ENCODE data around the gene ELSPBP1. TPM values are rescaled to one million over a fixed set of nuclear protein-coding genes. Genes with fewer than 3 reads are reported as not detected.

ELSPBP1 gene
- total and polyA plus RNA-seq, 4 donors, result not detected

DNA sequence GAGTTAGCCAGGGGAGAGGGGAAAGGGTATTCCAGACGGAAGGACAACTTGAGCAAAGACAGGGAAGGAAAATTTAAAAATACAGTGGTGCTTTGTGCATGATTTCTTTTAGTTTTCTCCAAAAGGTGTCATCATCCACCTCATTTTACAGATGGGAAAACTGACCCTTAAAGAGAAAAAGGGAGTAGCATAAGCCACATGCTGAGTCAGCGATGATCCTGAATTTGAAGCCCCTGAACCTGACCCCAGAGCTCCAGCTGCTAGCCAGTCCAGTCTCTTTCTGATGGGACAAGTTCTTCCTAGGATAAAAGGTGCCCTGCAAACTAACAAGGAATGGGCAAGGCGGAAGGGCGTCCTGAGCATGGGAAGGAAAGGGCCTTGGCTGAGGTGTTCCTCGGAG, 39.2 kb downstream of the ELSPBP1 start:
- H3K9me3 ChIP-seq (ENCODE audit: control insufficient read depth in 4 of 4, low read length in 3 of 4), result no peaks in the 10 kb centered on the region
- no peak for TF ChIP-seq YY1 (IDR thresholded peaks at IDR 0.05)
- TF ChIP-seq NR2F2 (IDR thresholded peaks at IDR 0.05), result no peak
- TF ChIP-seq GABPA (IDR thresholded peaks at IDR 0.05 in 1 of 2, conservative IDR thresholded peaks at IDR 0.05 in 1 of 2), result no peak
- TF ChIP-seq, protein P1, sequence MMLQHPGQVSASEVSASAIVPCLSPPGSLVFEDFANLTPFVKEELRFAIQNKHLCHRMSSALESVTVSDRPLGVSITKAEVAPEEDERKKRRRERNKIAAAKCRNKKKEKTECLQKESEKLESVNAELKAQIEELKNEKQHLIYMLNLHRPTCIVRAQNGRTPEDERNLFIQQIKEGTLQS (IDR thresholded peaks at IDR 0.05), result no peak
- no peak for TF ChIP-seq TAF1 (conservative IDR thresholded peaks at IDR 0.05)
- TF ChIP-seq, protein P2, sequence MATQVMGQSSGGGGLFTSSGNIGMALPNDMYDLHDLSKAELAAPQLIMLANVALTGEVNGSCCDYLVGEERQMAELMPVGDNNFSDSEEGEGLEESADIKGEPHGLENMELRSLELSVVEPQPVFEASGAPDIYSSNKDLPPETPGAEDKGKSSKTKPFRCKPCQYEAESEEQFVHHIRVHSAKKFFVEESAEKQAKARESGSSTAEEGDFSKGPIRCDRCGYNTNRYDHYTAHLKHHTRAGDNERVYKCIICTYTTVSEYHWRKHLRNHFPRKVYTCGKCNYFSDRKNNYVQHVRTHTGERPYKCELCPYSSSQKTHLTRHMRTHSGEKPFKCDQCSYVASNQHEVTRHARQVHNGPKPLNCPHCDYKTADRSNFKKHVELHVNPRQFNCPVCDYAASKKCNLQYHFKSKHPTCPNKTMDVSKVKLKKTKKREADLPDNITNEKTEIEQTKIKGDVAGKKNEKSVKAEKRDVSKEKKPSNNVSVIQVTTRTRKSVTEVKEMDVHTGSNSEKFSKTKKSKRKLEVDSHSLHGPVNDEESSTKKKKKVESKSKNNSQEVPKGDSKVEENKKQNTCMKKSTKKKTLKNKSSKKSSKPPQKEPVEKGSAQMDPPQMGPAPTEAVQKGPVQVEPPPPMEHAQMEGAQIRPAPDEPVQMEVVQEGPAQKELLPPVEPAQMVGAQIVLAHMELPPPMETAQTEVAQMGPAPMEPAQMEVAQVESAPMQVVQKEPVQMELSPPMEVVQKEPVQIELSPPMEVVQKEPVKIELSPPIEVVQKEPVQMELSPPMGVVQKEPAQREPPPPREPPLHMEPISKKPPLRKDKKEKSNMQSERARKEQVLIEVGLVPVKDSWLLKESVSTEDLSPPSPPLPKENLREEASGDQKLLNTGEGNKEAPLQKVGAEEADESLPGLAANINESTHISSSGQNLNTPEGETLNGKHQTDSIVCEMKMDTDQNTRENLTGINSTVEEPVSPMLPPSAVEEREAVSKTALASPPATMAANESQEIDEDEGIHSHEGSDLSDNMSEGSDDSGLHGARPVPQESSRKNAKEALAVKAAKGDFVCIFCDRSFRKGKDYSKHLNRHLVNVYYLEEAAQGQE (IDR thresholded peaks at IDR 0.05), result no peak
- no peak for TF ChIP-seq EGR1 (IDR thresholded peaks at IDR 0.05; ENCODE audit: low read depth in 2 of 2)
- no peak for TF ChIP-seq SP1 (IDR thresholded peaks at IDR 0.05)
- TF ChIP-seq HNF4A (conservative IDR thresholded peaks at IDR 0.05), result no peak
- no peak for TF ChIP-seq RAD21 (IDR thresholded peaks at IDR 0.05)
- H3K4me1 ChIP-seq (ENCODE audit: control insufficient read depth in 4 of 4, insufficient read depth in 4 of 4, low read length in 3 of 4), result no peaks in the 10 kb centered on the region
- no peak for DNase-seq (ENCODE audit: low spot score)
- no peak overlapping the region for H3K27ac ChIP-seq (ENCODE audit: low read depth in 1 of 2, low read length in 2 of 2)
- H3K9ac ChIP-seq (ENCODE audit: low read depth in 1 of 2, low read length in 2 of 2), result no peak overlapping the region
- no peaks in the 10 kb centered on the region for H3K36me3 ChIP-seq (ENCODE audit: control insufficient read depth in 4 of 4, insufficient read depth in 3 of 4, low read depth in 1 of 4, low read length in 3 of 4)
- peaks cover 0 to 8% (median 0%) of the 10 kb centered on the region in 4 donors for H3K27me3 ChIP-seq (ENCODE audit: control insufficient read depth in 4 of 4, insufficient read depth in 4 of 4, low read length in 3 of 4)
- no peak overlapping the region for H3K4me3 ChIP-seq (ENCODE audit: low read depth in 1 of 3, low read length in 3 of 3)
- WGBS, result 61% methylated on average over 5 of the region's 5 CpGs

DNA sequence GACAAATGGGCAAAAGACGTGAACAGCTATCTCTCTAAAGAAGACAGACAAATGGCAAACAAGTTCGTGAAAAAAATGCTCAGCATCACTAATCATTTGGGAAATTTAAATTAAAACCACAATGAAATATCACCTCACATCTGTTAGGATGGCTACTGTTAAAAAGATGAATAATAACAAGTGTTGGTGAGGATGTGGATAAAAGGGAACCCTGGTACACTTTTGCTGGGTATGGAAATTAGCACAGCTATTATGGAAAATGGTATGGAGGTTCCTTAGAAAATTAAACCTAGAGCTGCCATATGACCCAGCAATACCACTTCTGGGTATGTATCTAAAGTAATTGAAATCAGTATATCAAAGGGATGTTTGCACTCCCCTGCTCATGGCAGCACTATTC, 42.3 kb downstream of the ELSPBP1 start:
- no peaks in the 10 kb centered on the region for H3K4me1 ChIP-seq (ENCODE audit: control insufficient read depth in 4 of 4, insufficient read depth in 4 of 4, low read length in 3 of 4)
- WGBS, result 84% methylated on average over 2 of the region's 2 CpGs
- no peak overlapping the region for H3K9ac ChIP-seq (ENCODE audit: low read depth in 1 of 2, low read length in 2 of 2)
- H3K36me3 ChIP-seq (ENCODE audit: control insufficient read depth in 4 of 4, insufficient read depth in 3 of 4, low read depth in 1 of 4, low read length in 3 of 4), result no peaks in the 10 kb centered on the region
- DNase-seq (ENCODE audit: low spot score), result no peak
- H3K27ac ChIP-seq (ENCODE audit: low read depth in 1 of 2, low read length in 2 of 2), result no peak overlapping the region
- no peak overlapping the region for H3K4me3 ChIP-seq (ENCODE audit: low read depth in 1 of 3, low read length in 3 of 3)
- H3K9me3 ChIP-seq (ENCODE audit: control insufficient read depth in 4 of 4, low read length in 3 of 4), result no peaks in the 10 kb centered on the region
- TF ChIP-seq, protein P3, sequence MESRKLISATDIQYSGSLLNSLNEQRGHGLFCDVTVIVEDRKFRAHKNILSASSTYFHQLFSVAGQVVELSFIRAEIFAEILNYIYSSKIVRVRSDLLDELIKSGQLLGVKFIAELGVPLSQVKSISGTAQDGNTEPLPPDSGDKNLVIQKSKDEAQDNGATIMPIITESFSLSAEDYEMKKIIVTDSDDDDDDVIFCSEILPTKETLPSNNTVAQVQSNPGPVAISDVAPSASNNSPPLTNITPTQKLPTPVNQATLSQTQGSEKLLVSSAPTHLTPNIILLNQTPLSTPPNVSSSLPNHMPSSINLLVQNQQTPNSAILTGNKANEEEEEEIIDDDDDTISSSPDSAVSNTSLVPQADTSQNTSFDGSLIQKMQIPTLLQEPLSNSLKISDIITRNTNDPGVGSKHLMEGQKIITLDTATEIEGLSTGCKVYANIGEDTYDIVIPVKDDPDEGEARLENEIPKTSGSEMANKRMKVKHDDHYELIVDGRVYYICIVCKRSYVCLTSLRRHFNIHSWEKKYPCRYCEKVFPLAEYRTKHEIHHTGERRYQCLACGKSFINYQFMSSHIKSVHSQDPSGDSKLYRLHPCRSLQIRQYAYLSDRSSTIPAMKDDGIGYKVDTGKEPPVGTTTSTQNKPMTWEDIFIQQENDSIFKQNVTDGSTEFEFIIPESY (IDR thresholded peaks at IDR 0.05), result no peak
- TF ChIP-seq RAD21 (IDR thresholded peaks at IDR 0.05) (no peak), TAF1 (conservative IDR thresholded peaks at IDR 0.05) (no peak), HNF4A (conservative IDR thresholded peaks at IDR 0.05) (no peak), NR2F2 (IDR thresholded peaks at IDR 0.05) (no peak), EGR1 (IDR thresholded peaks at IDR 0.05; ENCODE audit: low read depth in 2 of 2) (no peak), FOXA2 (IDR thresholded peaks at IDR 0.05) (no peak), YY1 (IDR thresholded peaks at IDR 0.05) (no peak), SP1 (IDR thresholded peaks at IDR 0.05) (no peak)
- TF ChIP-seq, protein P2 (IDR thresholded peaks at IDR 0.05), result no peak
- peaks cover 0 to 3% (median 0%) of the 10 kb centered on the region in 4 donors for H3K27me3 ChIP-seq (ENCODE audit: control insufficient read depth in 4 of 4, insufficient read depth in 4 of 4, low read length in 3 of 4)
